ENCODE results near the gene NPHP4. TPM values are rescaled to one million over a fixed set of nuclear protein-coding genes. Genes with fewer than 3 reads are reported as not detected.

NPHP4 gene
- total and polyA plus RNA-seq, 7 donors = 1.3 to 2.8 (median 1.8) TPM

DNA sequence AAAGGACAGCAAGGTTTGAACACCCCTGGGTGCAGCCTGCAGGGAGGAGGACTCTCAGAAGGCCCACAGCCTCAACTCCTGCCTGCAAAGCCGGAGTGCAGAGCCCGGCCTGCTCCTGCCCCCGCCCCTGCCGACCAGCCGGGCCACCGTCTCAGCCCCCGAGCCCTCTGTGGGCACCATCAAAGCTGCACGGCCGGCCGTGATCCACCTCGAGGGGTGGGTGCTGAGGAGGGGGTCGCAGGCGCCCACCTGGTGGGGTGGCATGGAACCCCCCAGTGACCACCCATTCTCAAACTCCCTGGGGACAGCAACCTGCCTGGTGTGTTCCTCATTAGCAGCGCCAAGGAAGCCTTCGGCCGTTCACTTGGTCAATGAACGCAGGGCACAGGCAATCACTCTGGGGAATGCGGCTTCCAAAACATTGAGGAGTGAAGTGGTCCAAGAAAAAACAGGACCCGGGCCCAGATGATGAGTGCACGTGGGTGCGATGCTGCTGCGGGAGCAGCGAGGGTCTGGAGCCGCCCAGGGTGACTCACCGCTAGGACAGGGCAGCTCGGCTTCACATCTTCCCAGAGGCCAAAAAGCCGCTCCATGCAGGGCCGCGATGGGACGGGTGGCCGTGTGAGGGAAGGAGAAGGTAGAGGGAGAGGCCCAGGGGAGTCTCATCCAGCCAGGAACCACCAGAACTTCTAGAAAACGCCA, 157.6 kb downstream of the NPHP4 start:
- no peak for ATAC-seq
- H3K4me3 ChIP-seq = no peak overlapping the region
- no peaks in the 10 kb centered on the region for H3K4me1 ChIP-seq
- 71 to 72% (median 72%) methylated on average over 32 of the region's 32 CpGs for WGBS, 3 donors
- no peak for DNase-seq
- no peak overlapping the region for H3K27ac ChIP-seq
- TF ChIP-seq, protein P1, sequence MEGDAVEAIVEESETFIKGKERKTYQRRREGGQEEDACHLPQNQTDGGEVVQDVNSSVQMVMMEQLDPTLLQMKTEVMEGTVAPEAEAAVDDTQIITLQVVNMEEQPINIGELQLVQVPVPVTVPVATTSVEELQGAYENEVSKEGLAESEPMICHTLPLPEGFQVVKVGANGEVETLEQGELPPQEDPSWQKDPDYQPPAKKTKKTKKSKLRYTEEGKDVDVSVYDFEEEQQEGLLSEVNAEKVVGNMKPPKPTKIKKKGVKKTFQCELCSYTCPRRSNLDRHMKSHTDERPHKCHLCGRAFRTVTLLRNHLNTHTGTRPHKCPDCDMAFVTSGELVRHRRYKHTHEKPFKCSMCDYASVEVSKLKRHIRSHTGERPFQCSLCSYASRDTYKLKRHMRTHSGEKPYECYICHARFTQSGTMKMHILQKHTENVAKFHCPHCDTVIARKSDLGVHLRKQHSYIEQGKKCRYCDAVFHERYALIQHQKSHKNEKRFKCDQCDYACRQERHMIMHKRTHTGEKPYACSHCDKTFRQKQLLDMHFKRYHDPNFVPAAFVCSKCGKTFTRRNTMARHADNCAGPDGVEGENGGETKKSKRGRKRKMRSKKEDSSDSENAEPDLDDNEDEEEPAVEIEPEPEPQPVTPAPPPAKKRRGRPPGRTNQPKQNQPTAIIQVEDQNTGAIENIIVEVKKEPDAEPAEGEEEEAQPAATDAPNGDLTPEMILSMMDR (IDR thresholded peaks at IDR 0.05) = no peak
- intact Hi-C loops (cut with DNase I) = no loop called here
- H3K9me3 ChIP-seq = no peaks in the 10 kb centered on the region
- peaks cover 0 to 29% (median 6%) of the 10 kb centered on the region in 3 donors for H3K27me3 ChIP-seq (ENCODE audit: insufficient read depth in 3 of 3, low read length in 2 of 3)
- H3K36me3 ChIP-seq (ENCODE audit: insufficient read depth in 1 of 2, low read depth in 1 of 2) = no peaks in the 10 kb centered on the region

DNA sequence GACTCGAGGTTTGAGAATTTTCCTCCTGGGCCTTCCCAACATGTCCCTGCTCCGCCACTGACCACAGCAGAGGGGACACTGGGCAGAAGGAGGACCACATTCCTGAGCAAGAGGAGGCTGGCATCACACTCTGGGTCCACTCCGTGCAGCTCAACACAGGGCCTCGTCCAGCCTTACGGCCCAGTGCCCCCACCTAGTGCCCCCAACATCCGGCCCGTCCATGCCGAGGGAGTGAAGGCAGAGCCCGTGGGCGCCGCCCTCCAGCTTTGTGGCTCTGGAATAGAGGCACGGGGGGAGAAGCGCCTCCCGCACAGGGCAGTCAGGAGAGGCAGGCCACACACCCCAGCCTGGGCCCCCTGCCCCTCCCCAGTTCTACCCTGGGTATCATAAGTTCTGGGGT, 158.3 kb downstream of the NPHP4 start:
- TF ChIP-seq, protein P1 (IDR thresholded peaks at IDR 0.05) = no peak
- H3K36me3 ChIP-seq (ENCODE audit: insufficient read depth in 1 of 2, low read depth in 1 of 2) = no peaks in the 10 kb centered on the region
- intact Hi-C loops (cut with DNase I) = no loop called here
- peaks cover 0 to 29% (median 6%) of the 10 kb centered on the region in 3 donors for H3K27me3 ChIP-seq (ENCODE audit: insufficient read depth in 3 of 3, low read length in 2 of 3)
- no peak overlapping the region for H3K4me3 ChIP-seq
- no peak for ATAC-seq
- no peak for DNase-seq
- H3K9me3 ChIP-seq = no peaks in the 10 kb centered on the region
- no peaks in the 10 kb centered on the region for H3K4me1 ChIP-seq
- no peak overlapping the region for H3K27ac ChIP-seq
- WGBS, 3 donors = 72 to 83% (median 78%) methylated on average over 13 to 14 of the region's 14 CpGs

DNA sequence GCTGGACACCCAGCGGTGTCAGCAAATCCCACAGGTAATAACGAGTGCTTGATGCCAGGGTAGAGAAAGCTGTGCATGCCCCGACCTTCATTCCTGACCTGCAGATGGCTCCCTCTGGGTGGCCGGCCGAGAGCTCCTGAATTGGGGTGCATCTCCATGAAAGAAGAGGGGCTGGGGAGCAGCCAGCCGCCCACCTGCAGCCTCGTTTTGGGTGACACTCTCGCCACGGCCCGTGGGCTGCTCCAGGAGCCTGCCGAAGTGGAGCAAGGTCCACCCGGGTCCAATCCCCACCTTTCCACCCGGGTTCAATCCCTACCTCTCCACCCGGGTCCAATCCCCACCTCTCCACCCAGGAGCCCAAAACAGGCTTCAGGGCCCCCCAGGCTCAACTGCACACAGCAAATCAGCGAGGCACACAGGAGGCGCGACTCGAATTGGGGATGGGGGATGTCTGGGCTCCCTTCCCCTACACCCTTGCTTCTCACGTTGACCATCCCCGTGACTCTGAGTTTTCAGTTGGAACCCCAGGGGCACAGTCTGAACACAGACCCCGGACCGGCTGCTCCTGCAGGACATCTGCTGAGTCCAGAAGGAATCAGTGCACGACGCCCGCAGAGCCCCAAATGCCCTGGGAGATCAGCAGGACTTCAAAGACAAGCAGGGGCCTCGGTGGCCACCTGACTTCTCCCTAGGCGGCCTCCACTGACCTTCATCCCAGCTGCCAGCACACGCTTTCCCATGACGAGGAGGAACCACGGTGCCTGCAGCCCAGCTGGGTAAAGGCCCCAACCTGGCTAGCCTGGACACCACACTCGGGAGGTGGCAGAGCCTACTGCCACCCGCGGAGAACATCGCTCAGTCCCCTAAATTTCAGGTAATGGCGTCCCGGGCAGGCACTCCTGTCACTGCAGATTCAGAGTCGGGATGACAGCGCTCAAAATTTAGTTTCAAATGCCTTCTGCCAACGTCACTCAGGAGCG, 159.0 kb downstream of the NPHP4 start:
- Histone ChIP-seq H3K27me3 (ENCODE audit: insufficient read depth in 3 of 3, low read length in 2 of 3) (peaks cover 0 to 29% (median 6%) of the 10 kb centered on the region in 3 donors), H3K4me1 (no peaks in the 10 kb centered on the region), H3K9me3 (no peaks in the 10 kb centered on the region), H3K27ac (no peak overlapping the region), H3K36me3 (ENCODE audit: insufficient read depth in 1 of 2, low read depth in 1 of 2) (no peaks in the 10 kb centered on the region), H3K4me3 (no peak overlapping the region)
- no peak for ATAC-seq
- TF ChIP-seq, protein P1 (IDR thresholded peaks at IDR 0.05) = no peak
- DNase-seq = no peak
- WGBS, 3 donors = 73 to 75% (median 74%) methylated on average over 40 of the region's 40 CpGs
- intact Hi-C loops (cut with DNase I) = no loop called here

DNA sequence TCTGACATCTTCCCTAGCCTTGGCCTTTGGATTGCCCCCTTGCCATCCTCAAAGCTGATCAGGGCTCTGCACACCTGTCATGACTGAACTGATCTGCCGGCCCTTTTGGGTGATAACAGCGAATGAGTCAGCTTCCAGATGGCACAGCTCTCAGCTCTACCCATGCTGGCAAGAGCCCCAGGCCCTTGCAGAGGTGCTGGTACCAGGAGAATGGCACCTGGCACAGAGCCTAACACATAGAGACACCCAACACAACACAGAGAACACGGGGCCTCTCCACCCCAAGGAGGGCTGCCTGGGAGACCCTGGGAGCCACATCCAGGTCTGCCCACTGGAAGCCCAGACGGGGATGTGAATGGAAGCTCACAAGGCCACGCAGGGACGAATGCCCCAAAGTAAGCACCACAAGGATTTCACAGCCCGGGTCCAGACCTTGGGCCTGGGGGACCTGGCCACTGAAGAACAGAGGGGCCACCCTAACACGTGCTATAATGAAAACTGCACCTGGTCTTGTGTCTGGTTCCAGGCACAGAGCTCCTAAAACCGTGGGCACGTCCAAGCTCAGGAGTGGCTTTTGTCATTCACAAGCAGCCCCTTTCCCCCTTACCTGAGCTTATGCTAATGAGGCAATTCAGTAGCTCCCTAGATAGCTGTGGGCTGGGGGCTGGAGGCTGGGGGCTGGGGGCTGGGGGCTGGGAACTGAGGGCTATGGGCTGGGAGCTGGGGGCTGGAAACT, 160.5 kb downstream of the NPHP4 start:
- peak in 1 of 2 donors; percentile 34 for DNase-seq

More for the DNA sequence above, 160.5 kb downstream of the NPHP4 start:
- 33 to 41% (median 39%) methylated on average over 10 of the region's 10 CpGs for WGBS, 3 donors
- Histone ChIP-seq H3K4me1 (no peaks in the 10 kb centered on the region), H3K9me3 (no peaks in the 10 kb centered on the region), H3K27me3 (ENCODE audit: insufficient read depth in 3 of 3, low read length in 2 of 3) (peaks cover 0 to 34% (median 6%) of the 10 kb centered on the region in 3 donors), H3K27ac (no peak overlapping the region), H3K36me3 (ENCODE audit: insufficient read depth in 1 of 2, low read depth in 1 of 2) (no peaks in the 10 kb centered on the region), H3K4me3 (no peak overlapping the region)
- ATAC-seq = no peak
- TF ChIP-seq, protein P1 (IDR thresholded peaks at IDR 0.05) = no peak
- intact Hi-C loops (cut with DNase I) = no loop called here
